ENCODE data around the gene DDOST. TPM values are rescaled to one million over a fixed set of nuclear protein-coding genes. Genes with fewer than 3 reads are reported as not detected.

The DDOST gene
- polyA plus RNA-seq, 1 of the 3 experiments (the other 2 are of a cell fraction), result 602 TPM

DNA sequence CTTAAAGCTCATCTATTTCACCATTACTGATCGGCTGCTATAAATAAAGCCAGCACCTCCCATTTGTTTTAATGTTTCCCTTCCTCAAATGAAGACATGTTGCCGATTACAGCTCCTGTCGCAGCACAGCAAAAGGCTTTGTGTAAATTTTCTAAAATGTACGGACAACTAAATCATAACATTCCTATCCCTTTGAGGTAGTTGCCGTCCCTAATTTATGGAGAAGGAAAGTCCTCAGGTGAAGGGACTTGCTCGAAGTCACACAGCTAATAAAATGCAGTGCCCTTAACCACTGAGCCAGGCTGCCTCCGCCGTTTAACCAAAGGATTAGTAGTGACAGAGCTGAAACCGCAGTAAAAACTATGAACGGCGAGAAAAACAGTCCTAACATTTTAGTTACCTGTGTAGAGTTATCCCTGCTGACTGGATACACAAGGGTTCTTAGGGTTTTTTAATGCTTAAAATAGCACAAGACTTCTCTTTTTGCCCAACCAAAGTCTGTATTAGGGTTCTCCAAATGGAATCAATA is 27.0 kb downstream of the DDOST start:
- no peak for TF ChIP-seq JUND (IDR thresholded peaks at IDR 0.05)
- TF ChIP-seq FOXM1 (IDR thresholded peaks at IDR 0.05; ENCODE audit: low read depth), result no peak
- TF ChIP-seq TAF1 (IDR thresholded peaks at IDR 0.05; ENCODE audit: borderline replicate concordance, low read depth, low read length), result no peak; the same call in 1 of the 2 replicates
- TF ChIP-seq FOSL2 (IDR thresholded peaks at IDR 0.05; ENCODE audit: borderline replicate concordance, low read depth), result no peak
- no peak for TF ChIP-seq TEAD4 (IDR thresholded peaks at IDR 0.05; ENCODE audit: borderline replicate concordance, insufficient read depth)
- no peak for TF ChIP-seq TCF12 (IDR thresholded peaks at IDR 0.05)
- no peak for TF ChIP-seq MEF2A (IDR thresholded peaks at IDR 0.05; ENCODE audit: borderline replicate concordance, low read depth)
- no peak for DNase-seq
- H3K9me2 ChIP-seq, result no peaks in the 10 kb centered on the region
- ChIA-PET POLR2A (interaction anchor here (0.6 to 1.3 kb wide), 3 partner anchors 27 to 126 kb away, joined by 3 to 5 read pairs (median 4); partner anchors contain the start of genes DDOST and MUL1), CTCF (interaction anchor here (0.6 to 10.4 kb wide), 37 partner anchors 7 to 719 kb away, joined by 3 to 97 read pairs (median 5); partner anchors contain the start of genes DDOST, FAM43B and MUL1)
- H3K9me3 ChIP-seq, result no peaks in the 10 kb centered on the region
- H3K27ac ChIP-seq (ENCODE audit: low read depth in 2 of 2, low read length in 1 of 2), result peak overlapping the region in 1 of 2 experiments; percentile 18; a peak in 1 of 4 replicates
- no peaks in the 10 kb centered on the region for H3K79me2 ChIP-seq (ENCODE audit: insufficient read depth)
- H3K36me3 ChIP-seq (replicated peaks in 1 of 2; ENCODE audit: control insufficient read depth in 1 of 2, insufficient read depth in 2 of 2, low read length in 1 of 2), result peaks cover 0 to 6% of the 10 kb centered on the region in 2 experiments
- WGBS (ENCODE audit: low lambda C conversion rate), result 8% methylated on average over 11 of the region's 11 CpGs
- H3K9ac ChIP-seq, result peak overlapping the region; percentile 81
- peak overlapping the region; percentile 64 to 88 for H3K4me3 ChIP-seq (ENCODE audit: low read depth in 2 of 2, low read length in 1 of 2)
- no peaks in the 10 kb centered on the region; the same call in 1 of the 2 replicates for H4K20me1 ChIP-seq (ENCODE audit: insufficient read depth)
- peaks cover 0 to 12% of the 10 kb centered on the region in 2 experiments; a peak in 1 of 4 replicates for H3K4me1 ChIP-seq (ENCODE audit: control insufficient read depth in 1 of 2, insufficient read depth in 2 of 2, low read depth in 1 of 2, low read length in 1 of 2)
- H3K4me2 ChIP-seq, result peak overlapping the region; percentile 80
- peak overlapping the region; percentile 99 for H2AFZ ChIP-seq (ENCODE audit: low read depth)
- H3K27me3 ChIP-seq (ENCODE audit: insufficient read depth), result no peaks in the 10 kb centered on the region
- H3F3A ChIP-seq (replicated peaks; ENCODE audit: insufficient read depth), result no peaks in the 10 kb centered on the region

DNA sequence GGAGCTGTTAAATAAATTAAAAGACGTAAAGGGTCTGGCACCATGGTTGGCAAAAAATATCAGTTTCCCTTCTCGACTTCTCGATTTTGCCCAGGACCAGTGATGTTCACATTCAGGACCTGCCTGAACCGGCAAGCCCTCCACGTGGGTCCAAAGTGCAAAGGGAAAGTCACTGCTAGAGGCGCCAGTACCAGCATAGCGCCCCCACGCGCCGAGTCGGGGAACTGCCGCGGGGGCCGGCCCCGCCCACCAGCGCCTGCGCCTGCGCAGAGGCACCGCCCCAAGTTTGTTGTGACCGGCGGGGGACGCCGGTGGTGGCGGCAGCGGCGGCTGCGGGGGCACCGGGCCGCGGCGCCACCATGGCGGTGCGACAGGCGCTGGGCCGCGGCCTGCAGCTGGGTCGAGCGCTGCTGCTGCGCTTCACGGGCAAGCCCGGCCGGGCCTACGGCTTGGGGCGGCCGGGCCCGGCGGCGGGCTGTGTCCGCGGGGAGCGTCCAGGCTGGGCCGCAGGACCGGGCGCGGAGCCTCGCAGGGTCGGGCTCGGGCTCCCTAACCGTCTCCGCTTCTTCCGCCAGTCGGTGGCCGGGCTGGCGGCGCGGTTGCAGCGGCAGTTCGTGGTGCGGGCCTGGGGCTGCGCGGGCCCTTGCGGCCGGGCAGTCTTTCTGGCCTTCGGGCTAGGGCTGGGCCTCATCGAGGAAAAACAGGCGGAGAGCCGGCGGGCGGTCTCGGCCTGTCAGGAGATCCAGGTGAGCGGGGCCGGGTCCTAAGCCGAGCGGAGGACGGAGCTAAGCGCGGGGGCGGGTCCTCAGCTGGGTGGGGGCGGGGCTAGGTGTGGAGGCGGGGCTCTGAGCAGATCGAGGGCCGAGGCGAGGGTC is 27.7 kb downstream of the DDOST start, which contains the start of gene PINK1:
Gene PINK1, plus strand, starts transcription at position 269 of the 875 bp plus-strand sequence. Its CDS starts 91 bp downstream, at position 360.
- WGBS (ENCODE audit: low lambda C conversion rate), result 3% methylated on average over 23 of the region's 93 CpGs

More for the DNA sequence above, 27.7 kb downstream of the DDOST start, which contains the start of gene PINK1:
- Histone ChIP-seq H4K20me1 (ENCODE audit: insufficient read depth) (no peaks in the 10 kb centered on the region; the same call in 1 of the 2 replicates), H3K4me3 (ENCODE audit: low read depth in 2 of 2, low read length in 1 of 2) (peak within 1 kb of the TSS; percentile 64 to 88), H2AFZ (ENCODE audit: low read depth) (peak within 1 kb of the TSS; percentile 99), H3K4me1 (ENCODE audit: control insufficient read depth in 1 of 2, insufficient read depth in 2 of 2, low read depth in 1 of 2, low read length in 1 of 2) (peaks cover 0 to 12% of the 10 kb centered on the region in 2 experiments; a peak in 1 of 4 replicates), H3K9me2 (no peaks in the 10 kb centered on the region), H3K36me3 (replicated peaks in 1 of 2; ENCODE audit: control insufficient read depth in 1 of 2, insufficient read depth in 2 of 2, low read length in 1 of 2) (no peaks in the 10 kb centered on the region), H3K9ac (peak within 1 kb of the TSS; percentile 81), H3K9me3 (no peaks in the 10 kb centered on the region), H3K79me2 (ENCODE audit: insufficient read depth) (no peaks in the 10 kb centered on the region), H3F3A (replicated peaks; ENCODE audit: insufficient read depth) (no peaks in the 10 kb centered on the region), H3K4me2 (peak within 1 kb of the TSS; percentile 80), H3K27ac (ENCODE audit: low read depth in 2 of 2, low read length in 1 of 2) (peak within 1 kb of the TSS; percentile 60 to 70), H3K27me3 (ENCODE audit: insufficient read depth) (no peaks in the 10 kb centered on the region)
- ChIA-PET POLR2A (interaction anchor here (0.6 to 1.3 kb wide), 3 partner anchors 28 to 126 kb away, joined by 3 to 5 read pairs (median 4); partner anchors contain the start of genes DDOST and MUL1), CTCF (interaction anchor here (0.6 to 10.4 kb wide), 52 partner anchors 8 to 718 kb away, joined by 3 to 97 read pairs (median 5); partner anchors contain the start of genes CDA, DDOST, FAM43B and MUL1)
- TF ChIP-seq SMC3 (IDR thresholded peaks at IDR 0.05; ENCODE audit: low read depth, low read length), result peak; percentile 90
- TF ChIP-seq NRF1 (IDR thresholded peaks at IDR 0.05; ENCODE audit: low read depth, low read length), result peak; percentile 93
- TF ChIP-seq SIN3A (IDR thresholded peaks at IDR 0.05; ENCODE audit: borderline replicate concordance, low read depth, low read length), result peak; percentile 84
- TF ChIP-seq RAD21 (IDR thresholded peaks at IDR 0.05; ENCODE audit: low read length), result peak; percentile 66
- TF ChIP-seq POLR2AphosphoS5 (IDR thresholded peaks at IDR 0.05; ENCODE audit: low read depth, low read length), result no peak
- TF ChIP-seq, protein P1, sequence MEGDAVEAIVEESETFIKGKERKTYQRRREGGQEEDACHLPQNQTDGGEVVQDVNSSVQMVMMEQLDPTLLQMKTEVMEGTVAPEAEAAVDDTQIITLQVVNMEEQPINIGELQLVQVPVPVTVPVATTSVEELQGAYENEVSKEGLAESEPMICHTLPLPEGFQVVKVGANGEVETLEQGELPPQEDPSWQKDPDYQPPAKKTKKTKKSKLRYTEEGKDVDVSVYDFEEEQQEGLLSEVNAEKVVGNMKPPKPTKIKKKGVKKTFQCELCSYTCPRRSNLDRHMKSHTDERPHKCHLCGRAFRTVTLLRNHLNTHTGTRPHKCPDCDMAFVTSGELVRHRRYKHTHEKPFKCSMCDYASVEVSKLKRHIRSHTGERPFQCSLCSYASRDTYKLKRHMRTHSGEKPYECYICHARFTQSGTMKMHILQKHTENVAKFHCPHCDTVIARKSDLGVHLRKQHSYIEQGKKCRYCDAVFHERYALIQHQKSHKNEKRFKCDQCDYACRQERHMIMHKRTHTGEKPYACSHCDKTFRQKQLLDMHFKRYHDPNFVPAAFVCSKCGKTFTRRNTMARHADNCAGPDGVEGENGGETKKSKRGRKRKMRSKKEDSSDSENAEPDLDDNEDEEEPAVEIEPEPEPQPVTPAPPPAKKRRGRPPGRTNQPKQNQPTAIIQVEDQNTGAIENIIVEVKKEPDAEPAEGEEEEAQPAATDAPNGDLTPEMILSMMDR (IDR thresholded peaks at IDR 0.05), result peak; percentile 96
- no peak for TF ChIP-seq EZH2phosphoT487 (IDR thresholded peaks at IDR 0.05; ENCODE audit: borderline replicate concordance, low read depth)
- TF ChIP-seq, protein P2, sequence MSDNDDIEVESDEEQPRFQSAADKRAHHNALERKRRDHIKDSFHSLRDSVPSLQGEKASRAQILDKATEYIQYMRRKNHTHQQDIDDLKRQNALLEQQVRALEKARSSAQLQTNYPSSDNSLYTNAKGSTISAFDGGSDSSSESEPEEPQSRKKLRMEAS (IDR thresholded peaks at IDR 0.05; ENCODE audit: low read depth), result peak; percentile 86
- no peak for TF ChIP-seq EP300 (IDR thresholded peaks at IDR 0.05; ENCODE audit: borderline replicate concordance in 1 of 2, low read depth in 1 of 2, low read length in 1 of 2)
- TF ChIP-seq TAF1 (IDR thresholded peaks at IDR 0.05; ENCODE audit: borderline replicate concordance, low read depth, low read length), result peak; percentile 27; the same call in 1 of the 2 replicates
- TF ChIP-seq, protein P3, sequence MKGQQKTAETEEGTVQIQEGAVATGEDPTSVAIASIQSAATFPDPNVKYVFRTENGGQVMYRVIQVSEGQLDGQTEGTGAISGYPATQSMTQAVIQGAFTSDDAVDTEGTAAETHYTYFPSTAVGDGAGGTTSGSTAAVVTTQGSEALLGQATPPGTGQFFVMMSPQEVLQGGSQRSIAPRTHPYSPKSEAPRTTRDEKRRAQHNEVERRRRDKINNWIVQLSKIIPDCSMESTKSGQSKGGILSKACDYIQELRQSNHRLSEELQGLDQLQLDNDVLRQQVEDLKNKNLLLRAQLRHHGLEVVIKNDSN (IDR thresholded peaks at IDR 0.05; ENCODE audit: borderline replicate concordance, low read depth), result peak; percentile 24; the same call in 1 of the 2 replicates
- no peak for TF ChIP-seq JUND (IDR thresholded peaks at IDR 0.05)
- TF ChIP-seq MXI1 (IDR thresholded peaks at IDR 0.05; ENCODE audit: low read depth, low read length), result peak; percentile 95
- DNase-seq, result peak; percentile 95

All from SK-N-SH (cell line).